GM18526 (cell line): Measurements from ENCODE around the gene VGLL1.

Experiments
- POLR2A ChIP-seq: IDR thresholded peaks from 3 replicates; pipeline ENCODE4 v1.6.1; 2011; ENCODE audit not compliant: insufficient read length; ENCODE audit errors: extremely low read depth

The VGLL1 gene

DNA sequence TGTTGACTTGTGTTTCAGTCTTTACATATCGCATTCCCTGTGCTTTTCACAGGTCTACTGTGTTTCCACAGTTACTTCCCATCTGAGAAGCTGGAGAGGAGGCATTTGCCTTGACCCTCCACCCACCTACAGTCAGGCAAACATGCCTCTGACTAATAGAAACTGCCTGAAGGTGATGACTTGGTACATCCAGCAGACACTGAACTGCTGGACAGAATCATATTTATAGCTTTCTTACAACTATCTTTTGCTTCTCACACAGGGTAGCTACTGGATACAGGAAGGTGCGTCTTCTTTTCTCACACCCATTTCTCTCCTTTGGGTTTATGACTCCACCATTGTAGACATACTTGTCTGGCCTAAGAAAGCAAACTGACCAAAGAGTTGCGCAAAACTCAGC lies 58.0 kb downstream of the VGLL1 start:
- no peak for TF ChIP-seq POLR2A

DNA sequence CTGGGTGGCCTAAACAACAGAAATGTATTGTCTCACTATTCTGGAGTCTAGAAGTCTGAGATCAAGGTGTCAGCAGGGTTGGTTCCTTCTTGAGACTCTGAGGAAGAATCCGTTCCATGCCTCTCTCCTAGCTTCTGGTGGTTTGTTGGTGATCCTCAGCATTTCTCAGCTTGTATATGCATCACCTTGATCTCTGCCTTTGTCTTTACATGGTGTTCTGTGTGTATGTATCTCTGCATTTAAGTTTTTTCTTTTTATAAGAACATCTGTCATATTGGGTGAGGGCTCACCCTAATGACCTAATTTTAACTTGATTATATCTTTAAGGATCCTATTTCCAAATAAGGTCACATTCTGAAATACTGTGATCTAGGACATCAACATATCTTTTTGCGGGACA lies 65.3 kb downstream of the VGLL1 start:
- no peak for TF ChIP-seq POLR2A

DNA sequence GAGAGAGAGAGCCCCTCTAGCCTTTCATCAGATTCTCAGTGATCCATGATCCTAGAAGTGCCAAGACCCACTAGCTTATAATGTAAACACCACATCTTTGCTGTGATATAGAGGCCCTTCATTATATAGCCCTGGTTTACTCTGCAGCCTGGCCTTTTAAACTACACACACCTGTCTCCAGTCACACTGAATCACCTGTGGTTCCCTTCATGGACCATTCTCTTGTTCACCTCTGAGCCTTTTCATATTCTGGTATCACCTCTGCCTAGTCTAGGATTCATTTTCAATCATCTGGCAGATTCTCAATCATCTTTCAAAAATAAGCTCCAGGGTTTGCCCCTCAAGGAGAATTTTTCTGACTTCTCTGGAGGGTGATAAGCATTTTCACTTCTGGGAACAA lies 65.9 kb downstream of the VGLL1 start:
- TF ChIP-seq POLR2A: no peak

DNA sequence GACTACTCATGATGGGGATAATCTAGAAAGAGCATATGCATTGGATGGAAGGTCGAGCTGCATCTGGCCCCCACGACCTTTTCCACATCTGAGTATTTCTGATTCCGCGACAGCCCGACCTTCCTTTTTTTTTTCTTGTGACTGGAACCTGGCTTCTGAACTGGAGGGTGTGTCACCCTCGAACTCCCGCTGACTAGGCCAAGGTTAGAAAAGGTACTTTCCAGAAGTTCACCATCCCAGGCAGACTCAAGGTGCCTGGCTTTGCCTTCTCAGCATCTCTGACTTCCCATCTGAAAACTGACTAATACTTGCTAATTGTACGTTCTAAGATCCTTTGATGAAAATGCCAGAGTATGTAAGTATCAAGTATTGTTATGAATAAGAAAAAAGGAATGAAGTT lies 66.6 kb downstream of the VGLL1 start:
- TF ChIP-seq POLR2A: no peak

DNA sequence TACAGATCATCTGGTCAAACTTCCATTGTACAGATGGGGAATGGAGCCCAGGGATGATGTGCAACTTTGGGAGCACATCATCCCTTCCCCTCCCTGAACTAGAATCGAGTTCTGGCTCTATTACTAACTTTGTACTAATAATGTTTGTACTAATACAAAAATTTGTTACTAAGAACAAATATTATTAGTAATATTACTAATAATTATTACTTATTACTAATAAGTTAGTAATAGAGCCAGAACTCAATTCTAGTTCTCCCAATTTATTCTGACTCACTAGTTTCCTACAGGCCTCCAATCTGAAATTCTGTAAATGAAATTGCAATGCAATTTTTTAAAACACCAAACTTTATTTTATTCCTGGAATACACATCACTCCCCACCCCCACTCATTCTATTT lies 68.0 kb downstream of the VGLL1 start:
- TF ChIP-seq POLR2A: no peak
